DMS53 (cell line): ENCODE results near the gene NVL.
A peak's percentile ranks its signal among the peaks of the same experiment; 100 is the strongest.
"Not testable (repeated sequence)": the region's sequence is repeated elsewhere in the genome, so short reads cannot be mapped to it uniquely, and the experiment has no call there.

ENCODE experiments used
- DNase-seq: peaks from one replicate; lab custom pipeline; 2025; lab: John Stamatoyannopoulos, UW

NVL gene

DNA sequence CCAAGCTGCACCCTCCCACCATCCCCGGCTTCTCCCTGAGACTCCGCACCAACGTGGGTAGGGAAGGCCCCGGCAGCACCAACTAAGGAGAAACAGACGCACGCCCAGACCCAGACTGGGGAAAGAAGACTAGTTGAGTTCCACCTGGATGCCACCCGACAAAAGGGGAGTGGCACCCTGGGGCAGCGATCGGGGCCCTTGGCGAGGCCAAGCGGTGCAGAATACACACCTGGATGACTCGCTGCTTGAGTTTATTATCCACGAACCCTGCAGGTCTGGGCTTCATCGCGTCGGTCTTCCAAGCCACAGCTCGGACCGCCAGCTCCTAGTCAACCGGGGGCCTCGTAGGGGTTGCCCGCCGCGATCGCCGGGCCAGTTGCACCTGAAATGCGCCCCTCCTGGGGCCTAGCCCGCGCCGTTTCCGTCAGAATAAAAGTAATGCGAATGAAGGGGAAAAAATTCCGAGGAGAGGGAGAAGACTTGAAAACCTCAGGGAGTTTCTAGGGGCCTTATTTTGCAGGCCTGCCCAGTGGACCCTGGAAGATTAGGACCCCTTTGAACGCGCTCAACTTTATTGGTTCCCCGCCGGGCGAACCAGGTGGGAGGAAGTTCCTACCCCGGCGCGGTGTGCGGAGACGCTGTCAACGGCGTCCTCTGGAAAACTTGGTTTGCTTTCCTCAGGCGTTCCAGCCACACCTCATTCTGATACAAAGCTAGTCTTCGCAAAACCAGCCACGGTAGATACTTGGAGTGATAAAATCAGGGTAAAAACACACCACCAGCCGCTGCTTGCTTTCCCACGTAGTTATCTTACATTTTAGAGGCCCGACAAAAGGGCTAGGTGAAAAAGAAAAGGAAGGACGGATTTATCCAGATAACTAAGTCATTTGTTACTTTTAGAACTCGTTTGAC, at the start of gene NVL:
TSS of gene NVL (minus strand) at position 331 of the 912 bp plus-strand sequence. CDS start at position 286, 45 bp downstream.
- DNase-seq: peak; percentile 95

DNA sequence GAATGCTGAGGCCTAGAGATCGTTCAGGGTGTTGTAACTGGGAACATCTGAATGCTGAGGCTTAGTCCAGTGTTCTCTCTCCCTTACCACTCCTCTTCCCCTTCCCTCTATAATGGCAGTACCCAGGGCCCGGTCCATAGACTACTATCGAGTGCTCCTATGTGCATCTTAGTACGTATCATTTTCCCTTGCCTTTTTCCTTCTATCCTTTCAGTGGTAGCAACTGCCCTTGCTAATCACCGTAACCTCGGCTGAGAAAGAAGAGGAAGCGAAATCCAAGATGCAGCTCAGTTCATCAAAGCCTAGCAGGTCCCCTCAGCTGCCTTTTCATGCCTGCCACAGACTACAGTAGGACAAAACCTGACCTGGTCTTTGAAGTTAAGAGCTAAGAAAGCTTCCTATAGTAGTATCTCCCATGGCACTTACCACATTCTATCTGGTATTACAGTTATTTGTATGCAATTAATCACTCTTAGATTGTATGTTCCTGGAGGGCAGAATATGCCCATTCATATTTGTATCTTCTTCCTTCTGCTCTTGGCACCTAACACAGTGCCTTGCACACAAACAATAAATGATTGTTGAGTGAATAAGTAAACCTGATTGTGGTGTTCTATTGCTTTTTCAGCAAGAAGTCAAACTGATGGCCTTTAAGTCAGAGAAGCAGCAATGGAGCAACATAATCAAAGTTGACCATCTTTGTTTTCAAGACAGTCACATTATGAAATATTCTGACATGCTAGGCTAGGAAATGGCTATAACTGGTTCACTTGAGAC, 49.1 kb upstream of the NVL start:
- DNase-seq: no peak

DNA sequence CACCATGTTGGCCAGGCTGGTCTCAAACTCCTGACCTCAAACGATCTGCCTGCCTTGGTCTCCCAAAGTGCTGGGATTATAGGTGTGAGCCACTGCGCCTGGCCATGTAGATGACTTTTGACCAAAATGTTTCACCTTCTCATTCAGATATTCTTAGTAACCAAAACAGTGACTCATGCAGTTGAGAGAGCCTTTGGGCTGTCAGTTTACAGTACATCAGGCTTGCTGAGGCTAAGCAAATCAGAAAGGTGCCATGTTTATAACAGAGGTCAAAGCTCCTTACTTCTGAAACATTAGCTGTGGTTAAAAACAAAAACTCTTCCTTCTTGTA, 47.7 kb upstream of the NVL start:
- DNase-seq: peak; percentile 27

- no peak for DNase-seq
These were observed 45.1 kb upstream of the NVL start for GRCh38 chr1:224375059-224375458.

GRCh38 chr1:224373008-224373590, 43.1 kb upstream of the NVL start:
- DNase-seq: no peak

DNA sequence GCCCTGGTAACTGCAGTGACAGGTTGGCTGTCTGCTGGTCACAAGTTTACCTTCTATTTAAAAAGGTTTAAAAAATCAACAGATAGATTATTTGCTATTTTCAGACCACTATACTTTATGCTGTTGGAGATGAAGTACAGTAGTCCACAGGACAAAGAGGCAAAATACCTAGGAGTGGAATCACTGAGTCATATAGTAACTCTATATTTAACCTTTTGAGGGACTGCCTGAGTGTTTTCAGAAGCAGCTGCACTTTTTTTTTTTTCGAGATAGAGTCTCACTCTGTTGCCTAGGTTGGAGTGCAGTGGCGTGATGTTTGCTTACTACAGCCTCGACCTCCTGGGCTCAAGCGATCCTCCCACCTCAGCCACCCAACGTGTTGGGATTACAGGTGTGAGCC, 38.4 kb upstream of the NVL start:
- DNase-seq: no peak

DNA sequence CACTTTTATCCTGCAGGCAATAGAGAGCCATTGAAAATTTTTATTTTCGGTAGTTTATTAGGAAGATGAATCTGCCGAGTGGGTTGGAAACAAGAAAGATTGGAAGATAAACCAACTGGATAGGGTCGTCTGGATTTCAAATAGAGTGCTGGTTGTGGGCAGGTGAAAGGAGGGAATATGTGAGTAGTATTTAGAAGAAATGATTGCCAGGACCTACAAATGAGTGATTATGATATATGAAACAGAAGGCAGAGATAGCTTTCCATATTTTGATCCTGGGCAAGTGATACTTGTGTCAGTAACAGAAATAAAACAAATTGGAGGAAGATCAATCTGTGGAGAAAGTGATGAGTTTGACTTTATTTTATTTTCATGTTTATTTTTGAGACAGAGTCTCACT, 29.2 kb upstream of the NVL start:
- DNase-seq: no peak

GRCh38 chr1:224358237-224358636, 28.3 kb upstream of the NVL start:
- no peak for DNase-seq

GRCh38 chr1:224357626-224358124, 27.7 kb upstream of the NVL start:
- no peak for DNase-seq

DNA sequence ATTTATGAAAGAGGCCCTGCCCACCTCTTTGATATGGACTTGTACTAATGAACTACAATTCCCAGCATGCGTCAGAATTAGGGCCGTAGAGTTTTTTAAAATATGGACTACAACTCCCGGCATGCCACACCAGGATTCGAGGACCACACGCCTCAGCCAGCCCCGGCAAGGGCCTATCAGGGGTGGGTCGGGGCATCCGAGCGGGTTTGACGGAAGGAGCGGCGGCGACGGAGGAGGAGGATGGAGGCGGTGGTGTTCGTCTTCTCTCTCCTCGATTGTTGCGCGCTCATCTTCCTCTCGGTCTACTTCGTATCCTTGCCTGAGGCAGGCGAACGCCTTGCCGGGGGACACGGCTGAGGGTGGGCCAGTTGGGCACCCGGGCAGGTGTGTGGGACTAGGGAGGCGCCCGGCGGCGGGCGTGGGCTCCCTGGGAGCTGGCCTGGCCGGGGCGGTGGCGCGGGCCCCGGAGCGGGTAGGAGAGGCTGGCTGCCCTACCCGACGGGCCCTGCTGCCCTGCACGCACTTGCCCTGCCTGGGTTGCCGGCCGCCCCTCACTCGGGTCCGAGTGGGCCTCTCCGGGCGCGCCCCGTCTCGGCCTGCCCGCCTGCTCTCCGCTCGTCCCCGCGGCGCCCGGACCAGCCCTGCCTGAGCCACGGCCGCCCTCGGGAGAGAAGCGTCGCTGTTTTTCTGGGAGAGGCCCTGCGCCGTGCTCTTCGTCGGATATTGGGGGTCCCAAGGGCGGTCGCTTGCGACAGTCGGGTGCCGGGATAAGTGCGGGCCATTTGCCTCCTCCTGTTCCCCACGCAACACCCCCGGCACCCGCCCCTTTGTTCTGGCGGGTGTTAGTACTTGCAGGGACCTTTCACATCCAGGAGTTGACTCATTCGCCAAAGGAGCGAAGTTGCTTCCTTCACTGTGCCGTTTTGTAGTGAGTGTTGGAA, 27.0 kb upstream of the NVL start, which contains the start of gene CNIH4:
TSS of gene CNIH4 (plus strand) at position 195 of the 941 bp plus-strand sequence. CDS start at position 241, 46 bp downstream.
- DNase-seq: peak; percentile 97

DNA sequence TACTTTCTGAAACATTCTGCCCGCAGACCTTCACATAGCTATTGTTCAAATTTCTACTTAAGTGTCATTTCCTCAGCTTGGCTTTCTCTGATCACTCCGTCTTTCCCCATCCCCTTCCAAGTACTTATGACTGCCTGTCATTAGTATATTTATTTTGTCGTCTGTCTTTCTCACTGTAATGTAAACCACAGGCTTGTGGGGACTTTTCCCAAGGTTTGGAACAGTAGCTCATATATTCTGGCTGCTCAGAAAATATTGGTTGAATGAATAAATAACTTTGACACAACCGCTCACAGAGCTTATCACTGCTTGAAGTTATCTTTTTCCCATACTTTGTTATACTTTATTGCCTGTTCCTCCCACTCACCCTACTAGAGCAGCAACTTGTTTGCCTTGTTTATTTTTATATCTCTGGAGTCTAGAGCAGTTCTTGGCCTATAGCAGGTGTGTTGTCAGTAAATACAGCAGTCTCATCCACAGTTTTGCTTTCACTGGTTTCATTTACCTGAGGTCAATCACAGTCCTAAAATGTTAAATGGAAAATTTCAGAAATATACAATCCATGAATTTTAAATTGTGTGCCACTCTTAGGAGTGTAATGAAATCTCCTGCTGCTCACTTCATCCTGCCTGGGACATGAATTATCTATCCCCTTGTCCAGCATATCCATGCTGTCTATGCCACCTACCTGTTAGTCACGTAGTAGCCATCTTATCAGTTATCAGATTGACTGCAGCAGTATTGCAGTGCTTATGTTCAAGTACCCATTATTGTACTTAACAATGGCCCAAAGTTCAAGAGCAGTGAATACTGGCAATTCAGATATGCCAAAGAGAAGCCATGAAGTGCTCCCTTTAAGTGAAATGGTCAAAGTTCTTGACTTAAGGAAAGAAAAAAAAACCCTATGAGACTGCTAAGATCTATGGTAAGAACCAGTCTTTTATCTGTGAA, 24.3 kb upstream of the NVL start:
- DNase-seq: no peak

- not testable (repeated sequence) for DNase-seq
These were observed 22.6 kb upstream of the NVL start for GRCh38 chr1:224352436-224353085.

GRCh38 chr1:224349716-224350115, 19.7 kb upstream of the NVL start:
- not testable (repeated sequence) for DNase-seq

GRCh38 chr1:224348137-224348536, 18.2 kb upstream of the NVL start:
- DNase-seq: no peak

DNA sequence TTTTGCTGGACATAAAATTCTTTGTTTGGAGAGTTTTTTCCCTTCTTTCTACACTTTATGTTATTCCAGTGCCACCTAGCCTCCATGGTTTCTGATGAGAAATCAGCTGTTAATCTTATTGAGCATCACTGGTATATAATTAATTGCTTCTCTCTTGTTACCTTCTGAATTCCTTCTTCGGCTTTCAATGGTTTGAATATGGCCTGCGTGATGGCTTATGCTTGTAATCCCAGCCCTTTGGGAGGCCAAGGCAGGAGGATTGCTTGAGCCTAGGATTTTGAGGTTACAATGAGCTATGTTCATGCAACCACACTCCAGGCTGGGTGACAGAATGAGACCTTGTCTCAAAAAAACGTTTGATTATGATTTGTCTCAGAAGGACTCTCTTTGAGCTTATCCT, 13.7 kb upstream of the NVL start:
- peak; percentile 30 for DNase-seq

DNA sequence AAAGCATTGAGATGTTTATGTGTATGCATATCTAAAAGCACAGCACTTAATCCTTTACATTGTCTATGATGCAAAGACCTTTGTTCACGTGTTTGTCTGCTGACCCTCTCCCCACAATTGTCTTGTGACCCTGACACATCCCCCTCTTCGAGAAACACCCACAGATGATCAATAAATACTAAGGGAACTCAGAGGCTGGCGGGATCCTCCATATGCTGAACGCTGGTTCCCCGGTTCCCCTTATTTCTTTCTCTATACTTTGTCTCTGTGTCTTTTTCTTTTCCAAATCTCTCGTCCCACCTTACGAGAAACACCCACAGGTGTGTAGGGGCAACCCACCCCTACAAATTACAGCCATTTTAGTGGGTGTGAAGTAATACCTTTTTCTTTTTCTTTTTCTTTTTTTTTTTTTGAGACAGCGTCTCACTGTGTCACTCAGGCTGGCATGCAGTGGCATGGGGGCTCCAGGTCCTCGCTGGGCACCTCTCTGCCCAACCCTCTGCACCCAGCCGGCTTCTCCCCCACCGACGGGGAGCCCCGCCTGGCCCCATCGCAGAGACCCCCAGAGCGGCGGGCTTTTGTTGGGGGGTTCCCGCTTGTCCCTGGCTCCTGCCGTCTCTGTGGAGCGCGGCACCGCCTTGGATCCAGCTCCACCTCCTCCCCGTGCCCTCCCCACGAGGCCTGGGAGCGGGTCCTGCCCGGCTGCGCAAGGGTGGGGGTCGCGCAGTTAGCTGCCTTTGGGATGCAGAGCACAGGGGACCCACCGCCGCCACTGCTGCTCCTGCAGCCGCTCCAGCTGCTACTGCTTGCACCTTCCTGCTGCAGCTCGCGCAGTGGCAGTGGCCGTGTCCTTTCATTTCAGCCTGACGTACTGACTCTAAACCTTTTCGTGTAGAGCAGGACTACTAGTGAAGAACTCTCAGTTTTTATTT, 10.7 kb upstream of the NVL start:
- DNase-seq: peak; percentile 73

- peak; percentile 9 for DNase-seq
These were observed 9.6 kb upstream of the NVL start for GRCh38 chr1:224339442-224340033.
